Left ventricle myocardium superior (tissue), 1 donor: ENCODE data around the gene ZNF256. TPM values are rescaled to one million over a fixed set of nuclear protein-coding genes. Genes with fewer than 3 reads are reported as not detected.

Experiments
- ATAC-seq: fragments of 200-7000 bp; cut with Tn5 transposase; one replicate; pipeline ENCODE4 v1.9.1; 2020; ENCODE audit warnings: mild to moderate bottlenecking, moderate library complexity
- DNase-seq: peaks from one replicate; pipeline ENCODE4 v3.0.0-alpha.2; 2020
- intact Hi-C: fragments of 100-400 bp; cut with micrococcal nuclease; formaldehyde crosslinking; loops from one replicate; pipeline ENCODE4 v1.11.0; 2022
- total RNA-seq: library from RNA; stranded (reverse); fragmentation: NEBNext Ultra II Directional; extraction: Animal tissue kit (Norgen Biotek cat#: 25700); gene quantifications from one replicate; pipeline ENCODE4 v1.2.1, GENCODE V29; 2021
- donor health status: DM: no; HTN: yes; CAD: no; lungs with severe emphysema.

The ZNF256 gene
- total RNA-seq, 1 donor from 2014 or later = 11.0 TPM

- ATAC-seq = no peak
- no peak for DNase-seq
- intact Hi-C loops = no loop called here
These were observed 43.8 kb downstream of the ZNF256 start for GRCh38 chr19:57903618-57904184.

GRCh38 chr19:57900311-57900710, 47.2 kb downstream of the ZNF256 start:
- no peak for ATAC-seq
- intact Hi-C loops = no loop called here
- no peak for DNase-seq

Other genes starting within 250 kb of the ZNF256 start
- 3.5 TPM for gene ZNF154, start 238.5 kb downstream of the ZNF256 start, total RNA-seq
- gene ZNF671, start 220.1 kb downstream of the ZNF256 start, total RNA-seq = 6.7 TPM
- gene ZNF776, start 200.9 kb downstream of the ZNF256 start, total RNA-seq = 15.9 TPM
- gene ZNF586, start 178.0 kb downstream of the ZNF256 start, total RNA-seq = 8.9 TPM
- 5.5 TPM for gene ZNF552, start 132.8 kb downstream of the ZNF256 start, total RNA-seq
- gene ZNF587B, start 117.4 kb downstream of the ZNF256 start, total RNA-seq = 5.6 TPM
- gene ZNF587, start 97.8 kb downstream of the ZNF256 start, total RNA-seq = 17.7 TPM
- gene ZNF814, start 58.7 kb downstream of the ZNF256 start, total RNA-seq = 14.1 TPM
- 12.0 TPM for gene ZNF417, start 31.1 kb downstream of the ZNF256 start, total RNA-seq
- 12.0 TPM for gene ZNF418, start 12.3 kb downstream of the ZNF256 start, total RNA-seq
- gene C19orf18, start 26.8 kb upstream of the ZNF256 start, total RNA-seq = 2.0 TPM
- 14.1 TPM for gene ZNF606, start 55.1 kb upstream of the ZNF256 start, total RNA-seq
- gene ZSCAN1, start 86.3 kb upstream of the ZNF256 start, total RNA-seq = not detected
- 4.1 TPM for gene ZNF135, start 111.6 kb upstream of the ZNF256 start, total RNA-seq
- 73.4 TPM for gene ZSCAN18, start 150.5 kb upstream of the ZNF256 start, total RNA-seq
- gene ZNF329, start 203.1 kb upstream of the ZNF256 start, total RNA-seq = 7.3 TPM
- gene ZNF274, start 235.4 kb upstream of the ZNF256 start, total RNA-seq = 18.6 TPM